Retinal pigment epithelial cell (primary cell): Measurements from ENCODE around the gene ABHD2.

Source experiments
- DNase-seq: peaks from one replicate; pipeline ENCODE4 v3.0.0-alpha.2; 2010; ENCODE audit warnings: low read depth
- H3K4me3 ChIP-seq: 2 replicates; pipeline ENCODE4 v1.5.1; 2011; ENCODE audit warnings: mild to moderate bottlenecking, low read length, control low read depth, moderate library complexity
- CTCF ChIP-seq: conservative IDR thresholded peaks from 2 replicates; pipeline ENCODE4 v1.5.1; 2011; ENCODE audit warnings: low read depth, low read length, control low read depth, inconsistent platforms

ABHD2 gene

DNA sequence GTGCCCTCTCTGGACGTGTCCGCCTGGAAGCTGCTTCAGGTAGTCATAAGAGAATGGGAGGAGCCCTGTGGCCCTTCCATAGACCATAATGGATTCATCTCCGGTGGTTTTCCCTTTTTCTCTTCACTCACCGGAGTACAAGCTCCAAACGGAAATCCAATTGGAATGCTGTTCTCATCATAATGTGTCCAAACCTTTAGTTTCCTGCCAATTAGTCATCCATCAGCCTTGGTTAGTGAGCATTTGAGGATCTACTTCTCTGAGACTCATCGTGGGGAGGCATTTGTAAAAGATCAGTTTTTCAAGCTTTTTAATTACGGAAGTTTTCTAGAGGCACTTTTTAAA, 34.9 kb downstream of the ABHD2 start:
- TF ChIP-seq CTCF: no peak
- no peak overlapping the region for H3K4me3 ChIP-seq
- peak; percentile 60 for DNase-seq

DNA sequence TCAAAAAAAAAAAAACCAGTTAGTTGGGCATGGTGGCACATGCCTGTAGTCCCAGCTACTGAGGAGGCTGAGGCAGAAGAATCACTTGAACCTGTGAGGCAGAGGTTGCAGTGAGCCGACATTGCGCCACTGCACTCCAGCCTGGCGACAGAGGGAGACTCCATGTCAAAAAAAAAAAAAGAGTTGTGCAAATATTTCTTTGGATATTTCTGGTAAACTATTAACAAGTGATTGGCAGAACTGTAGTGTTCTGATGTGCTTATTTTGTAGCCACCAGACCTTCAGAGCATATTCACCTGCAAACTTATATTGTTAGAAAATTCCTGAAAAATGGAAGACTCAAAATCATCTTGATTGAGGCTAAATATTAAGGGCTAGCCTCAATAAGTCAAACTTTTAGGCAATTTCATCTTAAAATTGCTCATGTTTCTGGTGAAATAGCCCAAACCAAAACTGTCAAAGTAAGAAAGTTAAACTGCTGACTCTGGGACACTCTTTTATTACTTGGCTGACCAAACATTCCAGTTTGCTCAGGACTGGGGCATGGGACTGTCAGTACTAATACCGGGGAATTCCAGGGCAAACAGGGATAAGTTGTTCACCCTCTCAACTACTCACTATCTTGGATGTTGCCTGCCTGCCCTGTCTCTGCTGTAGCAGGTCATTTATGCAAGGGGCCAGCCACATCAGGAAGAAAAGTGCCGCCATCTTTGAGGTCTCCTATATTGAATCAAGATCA, 37.0 kb downstream of the ABHD2 start:
- no peak overlapping the region for H3K4me3 ChIP-seq
- TF ChIP-seq CTCF: no peak
- DNase-seq: no peak

GRCh38 chr15:89126009-89126408, 37.8 kb downstream of the ABHD2 start:
- TF ChIP-seq CTCF: no peak
- no peak for DNase-seq
- no peak overlapping the region for H3K4me3 ChIP-seq

- DNase-seq: peak; percentile 39
- TF ChIP-seq CTCF: peak; percentile 44
- no peak overlapping the region for H3K4me3 ChIP-seq
These were observed 38.9 kb downstream of the ABHD2 start for GRCh38 chr15:89127054-89127702.

- no peak for TF ChIP-seq CTCF
- H3K4me3 ChIP-seq: no peak overlapping the region
- no peak for DNase-seq
These were observed 40.3 kb downstream of the ABHD2 start for GRCh38 chr15:89128320-89129122.

- peak; percentile 83 for TF ChIP-seq CTCF
- DNase-seq: no peak
- H3K4me3 ChIP-seq: no peak overlapping the region
These were observed 41.0 kb downstream of the ABHD2 start for GRCh38 chr15:89129123-89129815.
